ENCODE measurements around the gene RRP12.

RRP12 gene

GRCh38 chr10:97312897-97313296, 88.2 kb downstream of the RRP12 start:
- no peaks in the 10 kb centered on the region for H3K36me3 ChIP-seq
- DNase-seq, result no peak
- no peak for TF ChIP-seq CTCF (IDR thresholded peaks at IDR 0.05)
- H3K27me3 ChIP-seq, result no peaks in the 10 kb centered on the region
- H3K4me1 ChIP-seq, result peaks cover 0 to 10% (median 6%) of the 10 kb centered on the region in 4 donors
- intact Hi-C loops (cut with DNase I; ENCODE audit: low total_unique reads), result no loop called here
- H3K4me3 ChIP-seq, result no peak overlapping the region
- no peak overlapping the region for H3K27ac ChIP-seq
- H3K9me3 ChIP-seq, result no peaks in the 10 kb centered on the region

DNA sequence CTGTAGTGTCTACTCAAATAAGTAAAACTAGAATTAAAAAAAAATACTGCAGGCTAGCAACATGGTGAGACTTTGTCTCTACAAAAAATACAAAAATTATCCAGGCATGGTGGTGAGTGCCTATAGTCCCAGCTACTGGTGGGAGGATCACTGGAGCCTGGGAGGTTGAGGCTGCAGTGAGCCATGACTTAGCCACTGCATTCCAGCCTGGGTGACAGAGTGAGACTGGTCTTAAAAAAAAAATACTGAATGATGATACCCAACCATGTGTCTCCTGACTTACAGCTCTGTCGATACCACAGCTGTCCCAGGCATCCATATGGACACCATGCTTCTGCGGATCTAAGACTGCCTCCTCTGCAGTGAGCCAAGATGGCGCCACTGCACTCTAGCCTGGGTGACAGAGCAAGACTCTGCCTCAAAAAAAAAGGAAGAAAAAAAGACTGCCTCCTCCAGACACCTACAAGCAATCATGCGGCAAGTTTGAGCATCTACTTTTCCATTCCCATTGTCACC, 90.0 kb downstream of the RRP12 start:
- no peak for DNase-seq
- Histone ChIP-seq H3K36me3 (no peaks in the 10 kb centered on the region), H3K9me3 (no peaks in the 10 kb centered on the region), H3K27me3 (no peaks in the 10 kb centered on the region), H3K4me1 (peaks cover 0 to 16% (median 10%) of the 10 kb centered on the region in 4 donors), H3K27ac (no peak overlapping the region), H3K4me3 (no peak overlapping the region)
- no peak for TF ChIP-seq CTCF (IDR thresholded peaks at IDR 0.05)
- intact Hi-C loops (cut with DNase I; ENCODE audit: low total_unique reads), result no loop called here

DNA sequence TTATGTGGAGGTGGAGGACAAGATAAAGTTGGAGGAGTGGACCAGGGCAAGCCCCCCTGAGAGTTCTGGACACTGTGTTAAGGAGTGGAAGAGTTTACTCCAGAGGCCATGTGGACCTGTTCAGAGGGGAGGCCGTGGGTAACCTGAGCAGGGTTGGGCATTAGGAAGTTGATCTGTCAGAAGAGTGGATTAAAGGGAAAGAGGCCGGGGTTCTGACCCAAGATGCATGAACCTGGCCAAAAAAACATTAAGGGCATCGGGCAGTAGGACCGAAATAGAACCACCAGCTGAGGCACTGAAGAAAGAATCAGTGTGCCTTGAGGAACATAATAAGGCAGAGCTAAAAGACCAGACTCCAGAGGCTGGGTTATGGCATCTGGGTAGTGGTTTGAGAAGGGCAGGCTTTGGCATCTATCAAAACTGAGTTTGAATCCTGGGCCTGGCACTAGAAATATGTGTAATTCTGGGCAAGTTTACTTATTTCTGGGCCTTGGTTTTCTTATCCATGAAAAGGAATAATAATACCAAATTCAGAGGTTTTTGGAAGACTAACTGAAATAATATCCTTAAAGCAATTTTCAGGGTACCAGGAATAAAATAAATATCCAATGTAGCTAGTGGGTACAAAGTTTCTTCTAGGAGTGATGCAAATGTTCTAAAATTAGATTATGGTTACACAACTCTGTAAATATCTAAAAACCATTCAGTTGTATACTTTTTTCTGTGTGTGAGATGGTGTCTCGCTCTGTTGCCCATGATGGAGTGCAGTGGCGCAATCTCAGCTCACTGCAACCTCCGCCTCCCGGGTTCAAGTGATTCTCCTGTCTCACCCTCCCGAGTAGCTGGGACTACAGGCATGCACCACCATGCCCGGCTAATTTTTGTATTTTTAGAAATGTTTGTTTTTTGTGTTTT, 93.0 kb downstream of the RRP12 start:
- no peaks in the 10 kb centered on the region for H3K36me3 ChIP-seq
- peak overlapping the region; percentile 46 to 54 for H3K27ac ChIP-seq
- no peak overlapping the region for H3K4me3 ChIP-seq
- intact Hi-C loops (cut with DNase I; ENCODE audit: low total_unique reads), result no loop called here
- no peaks in the 10 kb centered on the region for H3K9me3 ChIP-seq
- no peak for TF ChIP-seq CTCF (IDR thresholded peaks at IDR 0.05)
- no peaks in the 10 kb centered on the region for H3K27me3 ChIP-seq
- H3K4me1 ChIP-seq, result peaks cover 0 to 16% (median 10%) of the 10 kb centered on the region in 4 donors
- no peak for DNase-seq

- peak overlapping the region; percentile 46 to 54 for H3K27ac ChIP-seq
Observed at GRCh38 chr10:97307441-97307840, 93.7 kb downstream of the RRP12 start.

More at GRCh38 chr10:97307441-97307840, 93.7 kb downstream of the RRP12 start:
- H3K9me3 ChIP-seq, result no peaks in the 10 kb centered on the region
- no peak for DNase-seq
- intact Hi-C loops (cut with DNase I; ENCODE audit: low total_unique reads), result no loop called here
- H3K4me3 ChIP-seq, result no peak overlapping the region
- H3K27me3 ChIP-seq, result no peaks in the 10 kb centered on the region
- H3K4me1 ChIP-seq, result peaks cover 0 to 16% (median 10%) of the 10 kb centered on the region in 4 donors
- H3K36me3 ChIP-seq, result no peaks in the 10 kb centered on the region
- TF ChIP-seq CTCF (IDR thresholded peaks at IDR 0.05), result no peak

Data from tibial artery (tissue), 4 donors.